HG03432 (cell line): ENCODE results near the gene HEATR9.
"Not testable (repeated sequence)": the region's sequence is repeated elsewhere in the genome, so short reads cannot be mapped to it uniquely, and the experiment has no call there.

Source experiments
- ATAC-seq: cut with Tn5 transposase; IDR thresholded peaks from one replicate; pipeline ENCODE4 v1.9.1; 2021; ENCODE audit warnings: mild to moderate bottlenecking, moderate library complexity; ENCODE audit not compliant: unreplicated experiment

The HEATR9 gene, protein sequence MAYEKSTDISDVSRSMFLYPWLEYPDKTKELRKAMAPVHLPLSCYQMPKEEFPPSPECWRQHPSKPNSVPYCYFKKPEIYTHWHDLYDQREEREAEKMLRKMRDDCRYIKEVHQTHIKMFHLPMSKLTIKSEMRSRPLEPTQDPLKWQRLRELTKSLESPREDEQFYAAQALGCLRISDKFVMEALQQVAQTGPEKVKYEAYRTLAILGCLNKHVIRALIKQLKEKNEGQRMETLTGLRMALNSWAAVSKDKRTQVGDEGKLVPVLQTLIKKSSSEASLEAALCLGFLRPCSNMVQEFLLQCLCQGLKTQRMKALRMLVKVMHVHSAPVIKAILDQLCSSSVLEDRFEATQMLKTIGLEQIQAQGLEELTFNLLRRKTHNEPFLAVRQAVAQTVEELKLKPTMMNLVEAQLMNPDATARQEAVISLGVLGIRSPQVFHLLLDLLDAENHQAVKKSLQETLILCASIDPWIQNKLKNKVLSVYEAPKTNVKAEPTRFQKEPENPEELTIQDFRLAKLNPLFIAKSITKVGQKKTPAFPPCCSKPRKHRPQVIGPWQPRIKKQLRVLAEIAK

DNA sequence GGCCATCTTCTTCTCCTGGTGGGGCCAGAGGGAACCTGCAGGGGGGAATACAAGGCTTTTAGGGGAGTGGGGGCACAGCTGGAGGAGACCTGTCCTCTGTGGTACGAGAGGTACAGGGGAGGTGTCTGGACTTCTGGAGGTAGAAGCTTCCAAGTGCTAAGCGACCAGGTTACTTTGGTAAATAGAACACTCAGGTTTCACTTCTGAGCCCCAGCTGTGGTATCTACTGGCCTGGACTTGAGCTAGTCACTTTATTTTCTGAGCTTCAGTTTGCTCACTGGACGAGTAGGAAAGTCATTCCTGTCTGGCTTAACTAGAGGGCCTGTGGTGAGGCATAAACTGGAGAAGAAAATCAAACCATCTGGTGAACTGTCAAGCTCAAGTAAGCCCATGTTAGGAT, at the start of gene HEATR9:
TSS of gene HEATR9 (minus strand) at position 155 of the 400 bp plus-strand sequence. CDS start at position 6, 149 bp downstream.
- ATAC-seq = no peak

DNA sequence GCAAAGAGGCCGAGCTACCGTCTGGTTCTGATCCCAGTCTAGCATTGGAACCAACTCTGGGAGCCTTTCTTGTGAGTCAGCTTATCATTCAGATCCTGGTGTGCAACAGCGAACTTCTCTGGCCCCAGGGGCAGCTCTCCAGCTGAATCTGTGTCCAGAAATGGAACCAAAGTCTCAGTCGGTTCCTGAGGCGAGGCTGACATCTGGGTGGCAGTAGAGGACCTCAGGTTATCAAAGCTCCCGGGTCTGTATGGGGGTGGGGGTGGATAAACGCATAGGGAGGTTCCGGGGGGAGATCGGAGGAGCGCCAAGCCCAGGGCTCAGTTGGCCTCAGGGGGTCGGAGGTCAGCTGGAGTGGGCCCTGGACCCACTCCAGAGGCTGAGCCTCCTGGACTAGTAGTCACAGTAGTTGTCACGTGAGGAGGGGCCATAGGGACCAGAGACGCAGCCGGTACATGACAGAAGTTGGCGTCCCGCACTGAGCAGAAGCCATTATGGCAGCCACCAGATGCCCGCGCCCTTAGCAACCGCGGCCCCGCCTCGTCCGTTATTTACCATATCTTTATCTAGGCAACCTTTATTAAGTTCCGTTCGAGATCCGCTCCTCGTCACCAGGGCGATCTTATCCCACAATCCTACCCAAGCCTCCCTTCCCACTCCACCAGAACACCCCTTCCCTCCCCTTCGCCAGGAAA, 49.0 kb upstream of the HEATR9 start:
- ATAC-seq = no peak

DNA sequence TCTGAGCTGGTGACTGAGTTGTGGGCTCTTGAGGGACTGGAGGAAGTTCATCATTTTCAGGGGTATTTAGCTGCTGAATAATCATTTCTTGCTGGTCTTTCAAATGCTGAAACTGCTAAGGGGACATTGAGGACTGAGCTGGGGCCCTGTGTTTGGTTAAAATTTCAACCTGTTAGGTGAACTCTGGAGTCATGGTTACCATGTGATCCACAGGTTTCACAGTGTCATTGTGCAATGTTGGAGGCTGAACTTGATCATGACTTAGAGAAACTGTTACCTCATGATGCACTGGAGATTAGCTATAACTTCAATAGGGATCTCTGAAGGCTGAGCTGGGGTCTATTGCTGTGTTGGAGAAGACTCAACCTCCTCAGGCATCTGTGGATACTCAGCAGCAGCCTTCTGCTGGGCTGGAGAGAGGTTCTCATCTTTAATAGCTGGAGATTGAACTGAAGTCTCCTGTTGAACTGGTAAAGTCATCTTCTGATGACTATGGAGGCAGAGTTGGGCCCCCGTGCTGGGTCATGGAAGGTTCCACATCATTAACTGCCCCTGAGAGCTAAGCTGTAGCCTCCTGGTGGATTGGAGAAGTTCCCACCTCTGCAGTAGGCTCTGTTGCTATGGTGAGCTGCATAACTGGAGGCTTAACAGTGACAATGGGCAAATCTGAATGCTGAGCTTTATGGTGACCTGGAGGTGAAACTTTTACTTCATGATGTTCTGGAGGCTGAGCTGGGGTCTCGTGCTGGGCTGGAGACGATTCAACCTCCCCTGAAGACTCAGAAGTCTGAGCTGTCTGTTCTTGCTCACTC, 46.7 kb upstream of the HEATR9 start:
- no peak for ATAC-seq

DNA sequence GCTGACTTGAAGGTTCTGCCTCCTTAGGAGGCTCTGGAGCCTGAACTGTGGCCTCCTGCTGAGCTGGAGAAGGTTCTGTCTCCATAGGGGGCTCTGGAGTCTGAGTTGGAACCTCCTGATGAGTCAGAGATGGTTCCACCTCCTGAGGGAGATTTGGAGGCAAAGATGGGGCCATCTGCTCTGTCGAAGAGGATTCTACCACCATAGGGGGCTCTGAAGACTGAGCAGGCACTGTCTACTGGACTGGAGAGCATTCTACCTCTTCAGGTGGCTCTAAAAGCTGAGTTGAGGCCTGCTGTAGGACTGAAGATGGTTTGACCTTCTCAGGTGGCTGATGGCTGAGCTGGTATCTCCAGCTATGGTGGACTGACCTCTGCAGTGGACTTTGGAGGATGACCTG, 45.7 kb upstream of the HEATR9 start:
- no peak for ATAC-seq

DNA sequence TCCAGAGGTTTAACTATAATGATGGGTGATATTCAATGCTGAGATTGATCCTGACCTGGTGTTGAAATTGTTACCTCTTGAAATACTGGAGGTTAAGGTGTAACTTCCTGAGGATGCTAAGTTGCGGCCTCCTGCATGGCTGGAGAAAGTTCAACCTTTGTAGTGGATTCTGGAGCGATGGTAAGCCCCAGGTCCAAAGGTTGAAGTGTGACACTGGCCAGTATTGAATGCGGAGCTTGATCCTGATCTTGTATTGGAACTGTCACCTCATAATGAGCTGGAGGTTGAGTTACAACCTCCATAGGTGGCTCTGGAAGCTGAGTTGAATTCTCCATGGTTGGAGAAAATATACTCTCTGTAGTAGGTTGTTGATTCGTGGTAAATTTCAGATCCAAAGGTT, 44.9 kb upstream of the HEATR9 start:
- no peak for ATAC-seq

DNA sequence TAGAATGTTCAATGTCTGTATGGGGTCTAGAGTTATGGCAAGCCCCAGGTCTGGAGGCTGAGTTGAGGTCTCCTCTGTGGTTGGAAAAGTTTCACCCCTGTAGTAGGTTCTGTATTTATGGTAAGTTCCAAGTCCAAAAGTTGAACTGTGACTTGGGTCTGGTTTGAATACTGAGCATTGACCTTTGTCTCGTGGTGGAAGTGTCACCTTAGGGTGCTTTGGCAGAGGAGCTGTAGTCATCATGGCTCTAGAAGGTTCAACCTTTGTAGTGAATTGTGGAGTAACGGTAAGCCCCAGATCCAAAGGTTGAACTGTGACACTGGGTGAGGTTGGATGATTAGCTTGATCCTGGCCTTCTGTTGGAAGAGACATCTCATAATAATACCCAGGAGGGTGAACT, 44.3 kb upstream of the HEATR9 start:
- ATAC-seq = no peak

DNA sequence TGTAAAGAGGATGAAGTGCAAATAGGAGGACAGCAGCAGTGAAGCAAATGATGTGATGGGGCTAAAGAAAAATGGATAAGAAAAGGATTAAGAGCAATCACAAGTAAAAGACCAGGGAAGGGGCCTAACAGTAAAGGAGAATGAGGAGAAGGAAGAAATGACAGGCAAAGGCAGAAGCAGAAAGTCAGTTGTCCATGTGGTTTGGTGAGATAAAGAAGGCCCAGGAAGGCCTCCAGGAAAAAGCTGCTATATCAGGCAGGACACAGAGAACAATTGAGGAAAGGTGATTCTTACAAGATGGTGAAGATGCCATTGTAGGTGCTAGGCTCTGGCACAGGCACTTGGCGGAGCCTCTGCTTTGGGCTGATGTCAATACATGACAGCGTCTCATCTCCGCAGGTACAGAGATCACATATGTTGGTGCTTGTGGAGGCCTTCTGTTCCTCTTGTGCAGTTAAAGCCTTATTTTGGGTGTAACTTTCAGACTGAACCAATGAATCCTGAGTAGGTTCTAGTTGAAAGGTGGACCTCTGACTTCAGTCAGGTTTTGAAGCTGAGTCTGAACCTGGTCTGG, 43.7 kb upstream of the HEATR9 start:
- no peak for ATAC-seq

GRCh38 chr17:35909408-35909807, 40.7 kb upstream of the HEATR9 start:
- ATAC-seq = no peak

DNA sequence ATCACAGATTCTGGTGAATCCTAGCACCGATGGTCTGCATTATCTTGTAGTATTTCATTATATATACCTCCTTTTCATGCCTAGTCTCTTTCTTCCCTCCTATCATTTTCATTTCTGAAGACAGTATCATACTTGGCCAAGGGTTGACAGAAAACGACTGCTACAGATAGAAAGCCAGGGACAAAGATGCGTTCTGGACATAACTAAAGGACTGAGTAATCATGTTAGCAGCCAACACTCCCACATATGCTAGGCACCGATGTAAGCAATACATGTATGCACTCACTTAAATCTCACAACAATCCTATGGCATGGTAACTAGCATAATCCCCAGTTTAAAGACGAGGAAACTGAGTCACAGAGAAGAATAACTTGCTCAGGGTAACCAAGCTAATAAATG, 39.0 kb upstream of the HEATR9 start:
- no peak for ATAC-seq

- no peak for ATAC-seq
These were observed 38.4 kb upstream of the HEATR9 start for GRCh38 chr17:35906926-35907637.

- no peak for ATAC-seq
These were observed 37.7 kb upstream of the HEATR9 start for GRCh38 chr17:35906191-35906925.

DNA sequence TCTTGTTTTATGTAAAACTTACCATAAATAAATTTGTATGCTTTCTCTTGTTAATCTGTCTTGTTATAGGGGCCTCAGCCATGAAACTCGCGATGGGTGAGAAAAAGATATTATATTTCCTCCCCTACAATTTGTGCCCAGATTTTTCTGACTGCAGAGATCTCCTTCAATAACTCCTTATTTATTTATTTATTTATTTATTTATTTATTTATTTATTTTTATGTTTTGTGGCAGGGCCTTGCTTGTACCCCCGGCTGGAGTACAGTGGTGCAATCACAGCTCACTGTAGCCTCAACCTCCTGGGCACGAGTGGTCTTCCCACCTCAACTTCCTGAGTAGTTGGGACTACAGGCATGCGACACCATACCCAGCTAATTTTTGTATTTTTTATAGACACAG, 34.8 kb upstream of the HEATR9 start:
- no peak for ATAC-seq

GRCh38 chr17:35901631-35902175, 33.0 kb upstream of the HEATR9 start:
- ATAC-seq = no peak

GRCh38 chr17:35900708-35901480, 32.2 kb upstream of the HEATR9 start:
- no peak for ATAC-seq

GRCh38 chr17:35900280-35900679, 31.6 kb upstream of the HEATR9 start:
- ATAC-seq = no peak

- ATAC-seq = no peak
These were observed 29.8 kb upstream of the HEATR9 start for GRCh38 chr17:35898283-35899070.

- ATAC-seq = not testable (repeated sequence)
These were observed 29.1 kb upstream of the HEATR9 start for GRCh38 chr17:35897772-35898171.
